WI38 (cell line): ENCODE measurements around the gene REPS2.

Source experiments
- H3K4me3 ChIP-seq: 2 replicates; pipeline ENCODE4 v1.5.1; 2011; ENCODE audit warnings: low read depth, mild to moderate bottlenecking, control low read depth, low read length
- TF ChIP-seq, protein P1 (sequence below): IDR thresholded peaks from 2 replicates; pipeline ENCODE4 v1.5.1; 2012; ENCODE audit warnings: low read depth, mild to moderate bottlenecking, control low read depth, low read length

The REPS2 gene

DNA sequence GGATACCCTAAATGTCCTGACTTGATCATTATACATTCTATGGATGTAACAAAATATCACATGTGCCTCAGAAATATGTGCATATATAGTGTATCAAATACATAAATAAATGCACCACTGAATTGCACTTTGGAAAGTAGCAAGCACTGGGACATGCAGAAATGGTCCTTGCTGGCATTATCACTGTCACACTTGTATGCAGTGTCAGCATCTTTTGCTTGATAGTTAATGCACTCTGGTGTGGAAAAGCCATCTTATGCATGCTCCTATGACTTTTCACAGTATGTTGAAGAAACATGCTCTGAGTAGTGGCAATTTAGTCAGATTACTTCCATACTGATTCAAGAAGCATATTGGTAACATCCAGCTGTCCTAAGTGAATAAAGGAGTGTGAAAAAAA is 27.5 kb upstream of the REPS2 start:
- TF ChIP-seq, protein P1, sequence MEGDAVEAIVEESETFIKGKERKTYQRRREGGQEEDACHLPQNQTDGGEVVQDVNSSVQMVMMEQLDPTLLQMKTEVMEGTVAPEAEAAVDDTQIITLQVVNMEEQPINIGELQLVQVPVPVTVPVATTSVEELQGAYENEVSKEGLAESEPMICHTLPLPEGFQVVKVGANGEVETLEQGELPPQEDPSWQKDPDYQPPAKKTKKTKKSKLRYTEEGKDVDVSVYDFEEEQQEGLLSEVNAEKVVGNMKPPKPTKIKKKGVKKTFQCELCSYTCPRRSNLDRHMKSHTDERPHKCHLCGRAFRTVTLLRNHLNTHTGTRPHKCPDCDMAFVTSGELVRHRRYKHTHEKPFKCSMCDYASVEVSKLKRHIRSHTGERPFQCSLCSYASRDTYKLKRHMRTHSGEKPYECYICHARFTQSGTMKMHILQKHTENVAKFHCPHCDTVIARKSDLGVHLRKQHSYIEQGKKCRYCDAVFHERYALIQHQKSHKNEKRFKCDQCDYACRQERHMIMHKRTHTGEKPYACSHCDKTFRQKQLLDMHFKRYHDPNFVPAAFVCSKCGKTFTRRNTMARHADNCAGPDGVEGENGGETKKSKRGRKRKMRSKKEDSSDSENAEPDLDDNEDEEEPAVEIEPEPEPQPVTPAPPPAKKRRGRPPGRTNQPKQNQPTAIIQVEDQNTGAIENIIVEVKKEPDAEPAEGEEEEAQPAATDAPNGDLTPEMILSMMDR: no peak

DNA sequence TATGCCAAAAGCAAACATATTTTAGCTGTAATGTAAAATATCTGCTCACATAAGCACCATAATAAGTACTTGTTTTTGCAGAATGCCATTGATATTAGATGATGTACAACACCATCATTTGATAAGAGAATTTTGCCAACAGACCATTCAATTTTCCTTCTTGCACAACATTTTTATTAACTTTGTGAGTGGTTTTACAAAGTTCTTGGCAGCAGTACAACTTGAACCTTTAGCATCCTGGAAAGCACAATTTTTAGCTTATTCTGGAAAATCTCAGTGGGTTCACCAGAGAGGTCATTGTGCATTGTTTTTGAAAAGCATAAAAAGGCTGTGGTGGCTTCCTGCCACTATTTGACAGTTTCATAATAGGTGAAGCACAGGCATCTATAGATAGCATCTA is 26.4 kb upstream of the REPS2 start:
- TF ChIP-seq, protein P1: no peak

More for the DNA sequence above, 27.5 kb upstream of the REPS2 start:
- H3K4me3 ChIP-seq: no peak overlapping the region

DNA sequence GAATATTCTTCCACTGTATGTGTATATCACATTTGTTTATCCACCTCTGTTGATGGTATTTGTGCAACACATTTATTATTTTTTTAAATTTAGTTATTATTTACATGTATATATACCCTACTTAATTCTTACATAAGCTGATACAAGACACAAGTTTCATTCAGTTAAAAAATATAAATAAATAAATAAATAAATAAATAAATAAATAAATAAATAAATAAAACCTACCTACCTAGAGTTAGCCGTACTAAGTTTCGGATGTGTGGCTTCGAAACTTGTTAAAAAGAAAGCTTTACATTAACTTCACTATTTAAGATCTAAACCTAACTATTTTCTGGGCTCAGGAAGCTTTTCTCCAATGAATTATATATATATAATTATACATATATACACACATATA is 23.3 kb upstream of the REPS2 start:
- H3K4me3 ChIP-seq: no peak overlapping the region

More for the DNA sequence above, 26.4 kb upstream of the REPS2 start:
- H3K4me3 ChIP-seq: no peak overlapping the region

DNA sequence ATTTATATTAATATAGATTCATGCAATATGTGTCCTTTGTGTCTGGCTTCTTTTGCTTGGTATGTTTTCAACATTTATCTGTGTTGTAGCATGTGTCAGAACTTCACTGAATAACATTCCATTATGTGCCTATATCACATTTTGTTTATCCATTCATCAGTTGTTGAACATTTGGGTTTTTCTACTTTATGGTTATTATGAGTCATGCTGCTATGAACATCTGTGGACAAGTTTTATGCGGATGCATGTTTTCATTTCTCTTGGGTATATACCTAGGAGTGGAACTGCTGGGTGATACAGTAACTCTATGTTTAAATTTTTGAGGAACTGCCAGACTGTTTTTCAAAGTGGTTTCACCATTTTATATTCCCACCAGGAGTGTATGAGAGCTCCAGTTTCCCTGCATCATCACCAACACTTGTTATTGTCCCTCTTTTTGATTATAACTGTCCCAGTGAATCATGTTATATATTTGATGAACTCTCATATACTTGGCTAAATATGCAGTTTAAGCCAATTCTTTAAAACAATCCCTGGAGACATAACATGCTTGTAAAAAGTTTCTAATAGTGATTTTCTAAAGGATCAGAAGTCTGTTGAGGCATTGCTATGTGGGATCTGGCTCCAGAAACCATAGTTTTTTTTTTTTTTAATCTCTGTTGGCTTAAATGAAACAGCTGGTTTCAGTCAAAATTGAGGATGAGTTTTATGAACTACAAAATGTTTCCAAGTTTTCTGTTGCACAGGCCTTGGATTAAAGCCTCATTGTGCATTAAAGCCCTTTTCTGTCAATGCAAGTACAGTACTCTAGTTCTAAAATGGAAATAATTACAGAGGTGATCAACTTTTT is 21.6 kb upstream of the REPS2 start:
- H3K4me3 ChIP-seq: no peak overlapping the region
- TF ChIP-seq, protein P1: no peak

More for the DNA sequence above, 23.3 kb upstream of the REPS2 start:
- TF ChIP-seq, protein P1: no peak

DNA sequence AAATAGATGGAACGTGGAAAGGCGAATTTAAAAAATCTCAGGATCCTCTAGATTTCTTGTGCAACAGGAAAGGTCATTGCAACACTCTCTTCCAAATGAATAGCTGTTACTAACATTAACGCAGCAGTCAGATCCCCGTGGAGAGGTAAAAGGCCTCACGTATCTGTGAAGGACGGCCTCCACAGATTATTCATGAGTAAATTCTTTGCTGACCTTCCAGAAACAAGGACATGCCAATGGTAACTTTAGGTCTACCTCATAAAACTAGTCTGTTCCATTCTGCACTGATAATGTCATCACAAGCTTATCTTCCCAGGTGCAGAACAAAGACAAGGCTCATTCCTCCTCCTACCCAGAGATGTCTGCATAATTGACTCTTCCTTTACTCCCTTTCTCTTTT is 16.1 kb upstream of the REPS2 start:
- TF ChIP-seq, protein P1: no peak
- H3K4me3 ChIP-seq: no peak overlapping the region

DNA sequence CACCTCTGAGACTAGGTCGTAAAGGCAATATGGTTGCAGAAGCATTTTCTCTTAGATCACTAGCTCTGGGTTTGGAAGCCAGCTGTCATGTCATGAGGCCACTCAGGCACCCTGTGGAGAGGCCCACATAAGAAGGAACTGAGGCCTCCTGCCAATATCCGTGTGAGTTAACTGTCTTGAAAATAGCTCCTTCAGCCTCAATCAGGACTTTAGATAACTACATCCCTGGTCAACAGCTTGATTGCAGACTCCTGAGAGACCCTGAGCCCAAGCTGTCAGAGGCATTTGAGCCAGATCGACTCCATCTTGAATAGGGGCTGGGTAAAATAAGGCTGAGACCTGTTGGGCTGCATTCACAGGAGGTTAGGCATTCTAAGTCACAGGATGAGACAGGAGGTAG is 15.1 kb upstream of the REPS2 start:
- TF ChIP-seq, protein P1: no peak
- H3K4me3 ChIP-seq: no peak overlapping the region

DNA sequence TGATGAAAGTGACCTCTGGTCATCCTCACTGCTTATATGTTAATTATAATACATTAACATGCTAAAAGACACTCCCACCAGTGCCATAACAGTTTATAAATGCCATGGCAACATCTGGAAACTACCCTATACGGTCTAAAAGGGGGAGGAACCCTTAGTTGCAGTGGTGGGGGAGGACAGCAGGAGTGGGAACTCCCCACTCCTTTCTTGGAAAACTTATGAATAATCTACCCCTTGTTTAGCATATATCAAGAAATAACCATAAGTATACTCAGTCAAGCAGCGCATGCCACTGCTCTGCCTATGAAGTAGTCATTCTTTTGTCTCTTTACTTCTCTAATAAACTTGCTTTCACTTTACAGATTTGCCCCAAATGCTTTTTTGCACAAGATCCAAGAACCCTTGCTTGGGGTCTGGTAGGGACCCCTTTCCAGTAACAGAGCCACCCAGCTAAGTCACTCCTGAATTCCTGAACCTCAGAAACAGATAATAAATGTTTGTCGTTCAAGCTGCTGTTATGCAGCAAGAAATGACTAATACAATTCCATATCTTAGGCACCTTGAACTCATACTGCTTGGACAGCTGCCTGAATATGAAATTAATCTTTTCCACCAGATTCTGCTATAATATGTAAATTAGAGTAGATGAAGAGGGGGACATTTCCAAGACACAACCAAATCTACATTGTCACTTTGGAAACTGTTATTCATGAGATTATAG is 14.4 kb upstream of the REPS2 start:
- TF ChIP-seq, protein P1: no peak
- no peak overlapping the region for H3K4me3 ChIP-seq
